Measurements from ENCODE around the gene ANKFY1.

Gene ANKFY1

DNA sequence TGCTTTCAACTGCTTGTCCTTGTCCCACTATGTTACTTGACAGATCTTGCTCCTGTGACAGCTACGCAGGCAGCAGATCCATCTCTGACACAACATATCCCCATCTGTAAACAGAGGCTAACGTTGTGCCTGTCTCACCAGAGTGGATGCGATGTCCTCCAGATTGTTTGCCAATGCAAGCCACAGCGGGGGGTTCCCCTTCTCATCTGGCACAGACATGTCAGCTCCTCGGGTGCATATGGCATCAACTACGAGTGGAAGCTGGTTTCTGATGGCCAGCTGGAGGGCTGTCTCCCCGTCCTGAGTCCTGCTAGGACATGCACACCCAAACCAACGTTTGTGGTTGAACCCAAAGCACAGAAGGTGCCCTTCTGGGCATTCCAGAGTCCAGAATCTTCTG, 81.7 kb downstream of the ANKFY1 start:
- DNase-seq: no peak

DNA sequence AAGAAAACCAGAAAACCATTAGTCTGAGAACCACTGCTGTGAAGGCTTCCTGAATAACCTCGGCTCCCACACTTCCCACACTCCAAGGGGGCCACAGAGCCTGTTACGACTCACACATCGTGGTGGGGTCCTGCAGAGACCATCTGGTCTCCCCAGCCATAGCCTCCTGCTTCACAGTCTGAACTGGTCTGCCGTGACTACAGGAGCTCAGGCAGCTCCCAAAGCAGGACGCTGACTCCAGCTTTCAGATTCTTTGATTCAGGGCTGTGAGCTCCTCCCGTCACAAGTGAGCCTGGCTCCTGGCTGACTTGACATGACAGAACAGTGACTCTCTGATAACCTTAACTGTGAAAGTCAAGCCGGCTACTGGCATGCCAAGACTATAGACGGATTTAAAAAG, 83.0 kb downstream of the ANKFY1 start:
- DNase-seq: no peak

GRCh38 chr17:4179071-4179470, 84.7 kb downstream of the ANKFY1 start:
- DNase-seq: no peak

DNA sequence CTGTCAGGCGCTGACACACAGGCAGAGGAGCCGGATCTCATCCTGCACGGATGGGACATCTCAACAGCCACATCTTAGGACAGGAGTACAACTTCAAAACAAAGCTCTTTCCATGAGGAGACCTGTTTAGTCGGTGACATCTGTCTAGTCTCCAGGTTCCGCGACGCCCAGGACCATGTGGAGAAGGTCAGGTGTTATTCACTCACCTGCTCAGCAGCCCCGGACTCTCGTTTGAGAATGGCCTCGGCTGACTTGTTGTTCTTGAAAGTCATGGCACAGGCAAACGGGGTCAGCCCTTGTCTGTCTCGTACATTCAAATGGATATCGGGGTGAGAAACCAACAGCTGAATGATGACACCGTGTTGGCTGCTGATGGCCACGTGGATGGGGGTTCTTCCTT, 85.1 kb downstream of the ANKFY1 start:
- no peak for DNase-seq

DNA sequence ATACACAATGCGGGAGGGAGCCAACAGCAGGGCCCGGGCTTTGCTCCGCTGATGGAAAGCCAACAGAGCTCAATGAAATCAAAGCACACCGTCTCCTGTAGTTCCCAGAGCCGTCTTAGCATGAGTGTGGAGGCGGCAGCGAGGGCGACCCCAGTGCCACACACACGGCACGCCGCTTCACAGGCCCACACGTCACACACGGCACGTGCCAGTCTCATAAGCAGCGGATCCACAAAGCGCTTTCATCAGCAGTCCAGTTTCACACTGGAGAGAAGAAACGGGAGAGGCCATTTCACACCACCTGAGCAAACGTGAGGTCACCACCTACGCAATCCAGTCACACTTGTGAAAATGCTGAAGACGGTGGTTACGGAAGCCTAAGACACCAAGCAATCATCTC, 86.0 kb downstream of the ANKFY1 start:
- no peak for DNase-seq

GRCh38 chr17:4176808-4177472, 86.8 kb downstream of the ANKFY1 start:
- DNase-seq: no peak

- no peak for DNase-seq
These were observed 87.6 kb downstream of the ANKFY1 start for GRCh38 chr17:4175921-4176807.

DNA sequence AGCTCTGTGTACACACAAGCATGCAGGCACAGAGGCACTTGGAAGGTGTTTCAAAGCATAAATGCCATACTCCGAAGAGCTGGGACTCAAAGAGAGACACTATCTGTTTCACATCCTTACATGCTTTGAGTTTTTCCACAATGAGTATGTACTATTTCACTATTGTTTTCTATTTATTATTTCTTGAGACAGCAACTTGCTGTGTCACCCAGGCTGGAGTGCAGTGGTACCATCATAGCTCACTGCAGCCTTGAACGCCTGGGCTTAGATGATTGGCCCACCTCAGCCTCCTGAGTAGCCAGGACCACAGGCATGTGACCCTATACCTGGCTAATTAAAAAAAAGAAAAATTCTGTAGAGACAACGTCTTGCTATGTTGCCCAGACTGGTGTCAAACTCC, 89.2 kb downstream of the ANKFY1 start:
- DNase-seq: no peak

- DNase-seq: no peak
These were observed 90.0 kb downstream of the ANKFY1 start for GRCh38 chr17:4173781-4174180.

GRCh38 chr17:4172356-4172755, 91.4 kb downstream of the ANKFY1 start:
- no peak for DNase-seq

- DNase-seq: no peak
These were observed 93.0 kb downstream of the ANKFY1 start for GRCh38 chr17:4170639-4171280.

GRCh38 chr17:4167786-4168185, 96.0 kb downstream of the ANKFY1 start:
- peak in 25 of 58 donors; percentile 7 to 50 (median 27) for DNase-seq

DNA sequence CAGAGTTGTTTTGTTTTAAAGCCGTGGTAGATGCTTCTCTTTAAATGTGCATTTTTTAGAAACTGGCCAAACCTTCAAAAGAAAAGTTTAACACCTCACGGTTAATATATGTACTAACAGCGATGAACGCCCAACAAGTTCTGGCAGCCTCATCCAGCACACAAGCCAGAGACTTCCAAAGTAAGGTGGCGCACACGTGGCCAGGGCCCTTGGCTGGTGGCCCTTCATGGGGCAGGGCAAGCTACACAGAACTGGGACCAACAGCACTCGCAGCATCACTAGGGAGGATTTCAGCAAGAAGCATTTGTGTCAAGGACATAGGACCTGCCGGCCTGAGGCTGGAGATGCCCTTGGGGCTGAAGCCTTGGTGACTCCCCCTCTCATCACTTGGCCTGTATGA, 97.4 kb downstream of the ANKFY1 start:
- DNase-seq: no peak

DNA sequence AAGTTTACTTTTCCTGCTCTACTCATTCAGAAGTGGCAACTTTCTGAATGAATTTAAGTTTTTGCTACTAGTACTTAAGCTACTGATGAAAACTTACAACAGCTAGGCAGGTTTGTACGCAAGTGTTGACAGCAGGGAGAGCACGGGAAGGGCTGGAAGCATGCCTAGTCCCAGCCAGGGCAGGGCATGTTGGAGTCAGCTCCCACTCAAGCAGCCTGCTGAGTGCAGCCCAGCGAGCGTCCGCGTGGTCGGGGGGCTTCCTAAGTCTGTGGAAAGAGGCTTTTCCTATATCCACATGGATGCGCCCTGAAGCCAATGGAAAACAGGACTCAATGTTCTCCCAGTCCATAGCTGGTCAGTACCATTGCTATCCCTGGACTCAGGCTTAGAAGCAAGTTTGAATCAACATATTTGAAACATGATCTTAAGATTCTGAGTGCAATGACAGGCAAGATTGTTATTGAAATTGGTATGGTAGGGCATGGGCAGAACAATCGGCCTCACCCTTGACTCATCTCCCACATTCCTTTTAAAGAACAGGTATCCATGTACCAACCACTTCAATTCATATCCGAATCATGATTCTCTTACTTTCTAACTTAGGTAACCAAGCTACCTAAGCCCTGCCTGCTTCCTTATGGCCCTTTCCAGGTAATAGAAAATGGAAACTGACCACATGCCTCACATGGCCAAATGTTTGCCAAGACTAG, 98.3 kb downstream of the ANKFY1 start:
- DNase-seq: no peak

GRCh38 chr17:4163951-4164350, 99.8 kb downstream of the ANKFY1 start:
- DNase-seq: no peak

DNA sequence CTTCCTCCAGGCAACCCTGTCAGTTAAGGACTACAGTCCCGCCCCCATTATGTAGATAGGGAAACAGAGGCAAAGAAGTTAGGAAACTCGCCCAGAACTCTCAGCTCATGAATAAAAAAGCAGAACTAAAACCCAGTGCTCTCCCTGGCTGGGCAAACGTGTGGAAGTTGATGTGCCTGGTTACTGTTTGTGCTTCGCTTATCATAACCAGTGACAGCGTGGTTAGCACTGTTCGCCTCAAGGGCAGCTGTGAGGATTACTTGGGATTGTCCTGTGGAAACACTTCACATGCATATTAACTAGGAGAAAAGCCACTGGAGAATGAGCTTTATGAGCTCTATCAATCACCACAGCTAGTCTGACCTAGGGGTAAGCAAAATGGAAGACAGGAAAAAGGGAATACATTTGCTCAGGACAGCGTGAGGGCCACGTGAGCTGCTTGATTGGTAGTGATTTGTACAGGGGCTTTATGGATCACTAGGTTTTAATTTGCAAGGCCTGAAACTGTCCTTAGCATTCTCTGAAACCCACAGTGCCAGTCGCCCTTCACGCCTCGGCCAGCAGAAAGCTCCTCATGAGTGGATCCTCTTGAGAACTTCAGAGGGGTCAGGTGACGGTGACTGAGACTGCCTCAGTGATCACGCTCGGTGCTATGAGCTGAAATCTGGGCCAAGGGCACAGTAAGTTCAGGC, 100.9 kb downstream of the ANKFY1 start:
- DNase-seq: peak in 1 of 58 donors; percentile 5

GRCh38 chr17:4162321-4162720, 101.5 kb downstream of the ANKFY1 start:
- DNase-seq: no peak

DNA sequence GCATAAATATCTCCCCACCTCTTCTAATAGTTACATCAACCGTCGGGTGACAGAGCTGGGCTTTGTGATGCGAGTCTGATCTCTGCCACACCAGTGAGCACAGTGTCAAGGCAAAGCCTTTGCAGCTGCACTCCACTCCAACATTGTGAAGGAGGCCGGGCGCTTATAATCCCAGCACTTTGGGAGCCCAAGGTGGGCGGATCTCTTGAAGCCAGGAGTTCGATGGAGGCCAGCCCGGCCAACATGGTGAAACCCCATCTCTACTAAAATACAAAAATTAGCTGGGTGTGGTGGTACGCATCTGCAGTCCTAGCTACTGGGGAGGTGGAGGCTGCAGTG, 101.8 kb downstream of the ANKFY1 start:
- peak in 9 of 58 donors; percentile 6 to 40 (median 19) for DNase-seq

DNA sequence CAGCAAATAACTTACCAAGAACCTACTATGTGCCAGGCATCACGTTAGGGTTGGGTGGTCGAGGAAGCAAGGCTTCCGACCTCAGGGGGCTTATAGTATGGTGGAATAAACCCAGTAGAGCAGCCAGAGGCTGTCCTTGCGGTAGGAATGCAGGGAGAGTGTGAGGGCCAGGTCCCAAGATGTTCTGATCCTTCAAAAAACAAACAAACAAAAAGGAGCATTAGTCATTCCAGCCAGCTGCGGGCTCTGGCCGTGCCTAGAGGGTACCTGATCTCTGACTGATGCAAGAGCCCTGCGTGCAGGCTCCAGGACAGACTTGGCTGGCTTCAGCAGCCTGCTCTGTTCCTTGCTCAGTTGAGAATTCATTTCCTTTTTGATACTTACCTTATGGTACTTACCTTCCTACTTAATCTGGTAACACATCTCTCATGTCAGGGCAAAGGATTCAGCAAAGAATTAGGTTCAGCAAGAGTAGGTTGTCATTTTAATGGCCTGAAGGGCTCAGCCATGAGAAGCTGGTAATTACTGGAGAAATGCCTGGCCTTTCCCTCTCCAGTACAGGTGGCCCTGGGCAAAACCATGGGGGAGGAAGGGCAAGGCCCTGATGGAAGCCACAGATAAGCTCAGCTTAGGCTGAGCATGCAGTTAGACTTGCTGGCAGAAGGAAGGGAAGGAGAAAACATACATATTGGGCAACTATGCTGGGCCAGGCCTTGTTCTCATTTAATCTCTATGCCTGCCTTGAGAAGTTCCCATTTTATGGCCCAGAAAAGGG, 102.4 kb downstream of the ANKFY1 start:
- DNase-seq: peak in 3 of 58 donors; percentile 13 to 35 (median 14)

DNA sequence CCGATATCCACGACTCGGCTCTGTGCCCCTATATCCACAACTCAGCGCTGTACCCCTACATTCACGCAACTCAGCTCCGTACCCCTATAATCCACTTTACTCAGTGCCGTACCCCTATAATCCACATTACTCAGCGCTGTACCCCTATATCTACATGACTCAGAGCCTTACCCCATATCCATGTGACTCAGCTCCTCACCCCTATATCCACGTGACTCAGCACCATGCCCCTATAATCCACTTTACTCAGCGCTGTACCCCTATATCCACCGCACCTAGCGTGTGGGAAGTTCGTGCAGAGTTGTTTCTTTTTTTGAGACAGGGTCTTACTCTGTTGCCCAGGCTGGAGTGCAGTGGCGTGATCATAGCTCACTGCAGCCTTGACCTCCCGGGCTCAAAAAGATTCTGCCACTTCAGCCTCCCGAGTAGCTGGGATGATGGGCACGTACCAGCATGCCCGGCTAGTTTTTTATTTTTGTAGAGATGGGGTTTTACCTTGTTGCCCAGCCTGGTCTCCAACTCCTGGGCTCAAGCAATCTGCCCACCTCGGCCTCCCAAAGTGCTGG, 103.4 kb downstream of the ANKFY1 start:
- no peak for DNase-seq
